Measurements from ENCODE around the gene TEKTIP1.
"Not testable (repeated sequence)": the region's sequence is repeated elsewhere in the genome, so short reads cannot be mapped to it uniquely, and the experiment has no call there.

TEKTIP1 gene

DNA sequence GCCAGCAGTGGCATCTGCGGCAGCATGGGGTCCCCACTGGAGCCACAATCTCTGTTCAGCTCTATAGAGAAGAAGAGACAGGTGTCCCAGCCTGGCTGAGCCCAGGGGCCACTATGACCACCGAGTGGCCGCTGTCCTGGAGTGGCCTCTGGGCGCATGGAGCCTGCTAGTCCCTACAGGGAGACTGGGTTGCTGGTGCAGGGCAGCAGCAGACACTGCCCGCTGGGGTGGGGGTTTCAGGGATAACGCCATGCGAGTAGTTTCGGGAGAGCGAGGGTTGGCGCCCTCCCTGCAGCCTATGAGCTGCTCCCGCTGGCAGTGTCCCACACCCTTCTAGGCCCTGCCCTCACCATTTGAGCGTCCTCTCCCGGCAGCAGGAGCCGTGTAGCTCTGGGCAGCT is 10.9 kb upstream of the TEKTIP1 start:
- Histone ChIP-seq H3K36me3 (ENCODE audit: insufficient read depth) (no peaks in the 10 kb centered on the region), H3K79me2 (ENCODE audit: insufficient read depth, low read depth) (no peaks in the 10 kb centered on the region), H3K4me3 (IDR thresholded peaks at IDR 0.05; ENCODE audit: insufficient read depth, low read depth, low read length) (no peak overlapping the region), H2AFZ (ENCODE audit: low read depth) (no peak overlapping the region), H3K4me1 (ENCODE audit: low read depth, poor library complexity, severe bottlenecking) (no peaks in the 10 kb centered on the region), H3K9ac (no peak overlapping the region), H3K27ac (no peak overlapping the region), H4K20me1 (ENCODE audit: insufficient read depth) (no peaks in the 10 kb centered on the region), H3K27me3 (ENCODE audit: insufficient read depth, low read depth) (no peaks in the 10 kb centered on the region), H3K4me2 (no peak overlapping the region)
- TF ChIP-seq, protein P1, sequence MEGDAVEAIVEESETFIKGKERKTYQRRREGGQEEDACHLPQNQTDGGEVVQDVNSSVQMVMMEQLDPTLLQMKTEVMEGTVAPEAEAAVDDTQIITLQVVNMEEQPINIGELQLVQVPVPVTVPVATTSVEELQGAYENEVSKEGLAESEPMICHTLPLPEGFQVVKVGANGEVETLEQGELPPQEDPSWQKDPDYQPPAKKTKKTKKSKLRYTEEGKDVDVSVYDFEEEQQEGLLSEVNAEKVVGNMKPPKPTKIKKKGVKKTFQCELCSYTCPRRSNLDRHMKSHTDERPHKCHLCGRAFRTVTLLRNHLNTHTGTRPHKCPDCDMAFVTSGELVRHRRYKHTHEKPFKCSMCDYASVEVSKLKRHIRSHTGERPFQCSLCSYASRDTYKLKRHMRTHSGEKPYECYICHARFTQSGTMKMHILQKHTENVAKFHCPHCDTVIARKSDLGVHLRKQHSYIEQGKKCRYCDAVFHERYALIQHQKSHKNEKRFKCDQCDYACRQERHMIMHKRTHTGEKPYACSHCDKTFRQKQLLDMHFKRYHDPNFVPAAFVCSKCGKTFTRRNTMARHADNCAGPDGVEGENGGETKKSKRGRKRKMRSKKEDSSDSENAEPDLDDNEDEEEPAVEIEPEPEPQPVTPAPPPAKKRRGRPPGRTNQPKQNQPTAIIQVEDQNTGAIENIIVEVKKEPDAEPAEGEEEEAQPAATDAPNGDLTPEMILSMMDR (conservative IDR thresholded peaks at IDR 0.05; ENCODE audit: low read depth, low read length) = no peak

DNA sequence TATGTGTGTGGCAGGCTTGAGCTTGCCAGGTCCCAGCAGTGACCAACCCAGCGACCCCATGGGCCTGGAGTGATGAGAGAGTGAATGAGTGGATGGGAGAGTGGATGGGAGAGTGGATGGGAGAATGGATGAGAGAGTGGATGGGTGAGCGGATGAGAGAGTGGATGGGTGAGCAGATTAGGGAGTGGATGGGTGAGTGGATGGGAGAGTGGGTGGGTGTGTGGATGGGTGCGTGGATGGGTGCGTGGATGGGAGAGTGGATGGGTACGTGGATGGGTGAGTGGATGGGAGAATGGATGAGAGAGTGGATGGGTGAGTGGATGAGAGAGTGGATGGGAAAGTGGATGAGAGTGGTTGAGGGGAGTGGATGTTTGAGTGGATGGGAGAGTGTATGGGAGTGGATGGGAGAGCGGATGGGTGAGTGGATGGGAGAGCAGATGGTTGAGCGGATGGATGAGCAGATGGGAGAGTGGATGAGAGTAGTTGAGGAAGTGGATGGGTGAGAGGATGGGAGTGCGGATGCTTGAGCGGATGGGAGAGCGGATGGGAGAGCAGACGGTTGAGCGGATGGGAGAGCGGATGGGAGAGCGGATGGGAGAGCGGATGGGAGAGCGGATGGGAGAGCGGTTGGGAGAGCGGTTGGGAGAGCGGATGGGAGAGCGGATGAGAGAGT is 10.3 kb upstream of the TEKTIP1 start:
- TF ChIP-seq, protein P1 (conservative IDR thresholded peaks at IDR 0.05; ENCODE audit: low read depth, low read length) = no peak
- no peak overlapping the region for H3K9ac ChIP-seq
- no peak overlapping the region for H3K4me2 ChIP-seq
- no peak overlapping the region for H2AFZ ChIP-seq (ENCODE audit: low read depth)
- H3K27ac ChIP-seq = no peak overlapping the region
- H3K4me3 ChIP-seq (IDR thresholded peaks at IDR 0.05; ENCODE audit: insufficient read depth, low read depth, low read length) = no peak overlapping the region
- no peaks in the 10 kb centered on the region for H3K27me3 ChIP-seq (ENCODE audit: insufficient read depth, low read depth)
- no peaks in the 10 kb centered on the region for H4K20me1 ChIP-seq (ENCODE audit: insufficient read depth)
- no peaks in the 10 kb centered on the region for H3K79me2 ChIP-seq (ENCODE audit: insufficient read depth, low read depth)
- H3K36me3 ChIP-seq (ENCODE audit: insufficient read depth) = no peaks in the 10 kb centered on the region
- no peaks in the 10 kb centered on the region for H3K4me1 ChIP-seq (ENCODE audit: low read depth, poor library complexity, severe bottlenecking)

DNA sequence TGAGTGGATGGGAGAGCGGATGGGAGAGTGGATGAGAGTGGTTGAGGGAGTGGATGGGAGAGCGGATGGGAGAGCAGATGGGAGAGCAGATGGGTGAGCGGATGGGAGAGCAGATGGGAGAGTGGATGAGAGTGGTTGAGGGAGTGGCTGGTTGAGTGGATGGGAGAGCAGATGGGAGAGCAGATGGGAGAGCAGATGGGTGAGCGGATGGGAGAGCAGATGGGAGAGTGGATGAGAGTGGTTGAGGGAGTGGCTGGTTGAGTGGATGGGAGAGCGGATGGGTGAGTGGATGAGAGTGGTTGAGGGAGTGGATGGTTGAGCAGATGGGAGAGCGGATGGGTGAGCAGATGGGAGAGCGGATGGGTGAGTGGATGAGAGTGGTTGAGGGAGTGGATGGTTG is 9.7 kb upstream of the TEKTIP1 start:
- not testable (repeated sequence) for H3K36me3 ChIP-seq (ENCODE audit: insufficient read depth); H3K27me3 ChIP-seq (ENCODE audit: insufficient read depth, low read depth); H2AFZ ChIP-seq (ENCODE audit: low read depth); H3K4me2 ChIP-seq; H3K27ac ChIP-seq; H3K4me3 ChIP-seq (IDR thresholded peaks at IDR 0.05; ENCODE audit: insufficient read depth, low read depth, low read length); H4K20me1 ChIP-seq (ENCODE audit: insufficient read depth); H3K79me2 ChIP-seq (ENCODE audit: insufficient read depth, low read depth); H3K9ac ChIP-seq; H3K4me1 ChIP-seq (ENCODE audit: low read depth, poor library complexity, severe bottlenecking)

DNA sequence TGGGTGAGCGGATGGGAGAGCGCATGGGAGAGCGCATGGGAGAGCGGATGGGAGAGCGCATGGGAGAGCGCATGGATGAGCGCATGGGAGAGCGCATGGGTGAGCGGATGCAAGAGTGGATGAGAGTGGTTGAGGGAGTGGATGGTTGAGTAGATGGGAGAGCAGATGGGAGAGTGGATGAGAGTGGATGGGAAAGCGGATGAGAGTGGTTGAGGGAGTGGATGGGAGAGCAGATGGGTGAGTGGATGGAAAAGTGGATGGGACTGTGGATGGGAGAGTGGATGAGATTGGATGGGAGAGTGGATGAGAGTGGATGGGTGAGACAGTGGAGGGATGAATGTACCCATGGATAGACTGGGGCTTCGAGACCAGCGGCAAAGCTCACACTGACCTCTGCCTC is 8.6 kb upstream of the TEKTIP1 start:
- Histone ChIP-seq H3K9ac (no peak overlapping the region), H3K4me2 (no peak overlapping the region), H3K36me3 (ENCODE audit: insufficient read depth) (no peaks in the 10 kb centered on the region), H3K4me3 (IDR thresholded peaks at IDR 0.05; ENCODE audit: insufficient read depth, low read depth, low read length) (no peak overlapping the region), H3K79me2 (ENCODE audit: insufficient read depth, low read depth) (no peaks in the 10 kb centered on the region), H3K27ac (no peak overlapping the region), H3K4me1 (ENCODE audit: low read depth, poor library complexity, severe bottlenecking) (no peaks in the 10 kb centered on the region), H4K20me1 (ENCODE audit: insufficient read depth) (no peaks in the 10 kb centered on the region), H2AFZ (ENCODE audit: low read depth) (no peak overlapping the region), H3K27me3 (ENCODE audit: insufficient read depth, low read depth) (no peaks in the 10 kb centered on the region)
- TF ChIP-seq, protein P1 (conservative IDR thresholded peaks at IDR 0.05; ENCODE audit: low read depth, low read length) = no peak

DNA sequence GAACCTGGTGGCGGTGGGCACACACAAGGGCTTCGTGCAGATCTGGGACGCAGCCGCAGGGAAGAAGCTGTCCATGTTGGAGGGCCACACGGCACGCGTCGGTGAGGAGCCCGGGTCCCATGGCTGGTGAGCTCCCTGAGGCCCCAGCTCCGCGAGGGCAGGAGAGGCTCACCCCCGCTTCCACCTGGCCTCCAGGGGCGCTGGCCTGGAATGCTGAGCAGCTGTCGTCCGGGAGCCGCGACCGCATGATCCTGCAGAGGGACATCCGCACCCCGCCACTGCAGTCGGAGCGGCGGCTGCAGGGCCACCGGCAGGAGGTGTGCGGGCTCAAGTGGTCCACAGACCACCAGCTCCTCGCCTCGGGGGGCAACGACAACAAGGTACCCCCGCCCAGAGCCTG is 7.3 kb upstream of the TEKTIP1 start:
- no peak overlapping the region for H2AFZ ChIP-seq (ENCODE audit: low read depth)
- no peak overlapping the region for H3K4me2 ChIP-seq
- H3K9ac ChIP-seq = no peak overlapping the region
- H4K20me1 ChIP-seq (ENCODE audit: insufficient read depth) = no peaks in the 10 kb centered on the region
- no peaks in the 10 kb centered on the region for H3K79me2 ChIP-seq (ENCODE audit: insufficient read depth, low read depth)
- H3K4me3 ChIP-seq (IDR thresholded peaks at IDR 0.05; ENCODE audit: insufficient read depth, low read depth, low read length) = no peak overlapping the region
- TF ChIP-seq, protein P1 (conservative IDR thresholded peaks at IDR 0.05; ENCODE audit: low read depth, low read length) = no peak
- no peaks in the 10 kb centered on the region for H3K27me3 ChIP-seq (ENCODE audit: insufficient read depth, low read depth)
- H3K27ac ChIP-seq = no peak overlapping the region
- H3K36me3 ChIP-seq (ENCODE audit: insufficient read depth) = no peaks in the 10 kb centered on the region
- H3K4me1 ChIP-seq (ENCODE audit: low read depth, poor library complexity, severe bottlenecking) = no peaks in the 10 kb centered on the region
